Measurements from ENCODE around the gene NISCH. TPM values are rescaled to one million over a fixed set of nuclear protein-coding genes. Genes with fewer than 3 reads are reported as not detected.

NISCH gene
- total RNA-seq, 1 experiment from 2014 or later = 63.4 TPM

- no peak for TF ChIP-seq REST (IDR thresholded peaks at IDR 0.05; ENCODE audit: insufficient read depth in 1 of 2, low read depth in 2 of 2, low read length in 1 of 2)
- no peak for TF ChIP-seq POLR2AphosphoS5 (IDR thresholded peaks at IDR 0.05; ENCODE audit: low read depth, low read length)
- no peak for TF ChIP-seq SIN3A (IDR thresholded peaks at IDR 0.05; ENCODE audit: borderline replicate concordance, insufficient read depth, low read depth, low read length)
- no peak for TF ChIP-seq TCF7L2 (IDR thresholded peaks at IDR 0.05; ENCODE audit: low read depth, low read length)
- TF ChIP-seq, protein P1, sequence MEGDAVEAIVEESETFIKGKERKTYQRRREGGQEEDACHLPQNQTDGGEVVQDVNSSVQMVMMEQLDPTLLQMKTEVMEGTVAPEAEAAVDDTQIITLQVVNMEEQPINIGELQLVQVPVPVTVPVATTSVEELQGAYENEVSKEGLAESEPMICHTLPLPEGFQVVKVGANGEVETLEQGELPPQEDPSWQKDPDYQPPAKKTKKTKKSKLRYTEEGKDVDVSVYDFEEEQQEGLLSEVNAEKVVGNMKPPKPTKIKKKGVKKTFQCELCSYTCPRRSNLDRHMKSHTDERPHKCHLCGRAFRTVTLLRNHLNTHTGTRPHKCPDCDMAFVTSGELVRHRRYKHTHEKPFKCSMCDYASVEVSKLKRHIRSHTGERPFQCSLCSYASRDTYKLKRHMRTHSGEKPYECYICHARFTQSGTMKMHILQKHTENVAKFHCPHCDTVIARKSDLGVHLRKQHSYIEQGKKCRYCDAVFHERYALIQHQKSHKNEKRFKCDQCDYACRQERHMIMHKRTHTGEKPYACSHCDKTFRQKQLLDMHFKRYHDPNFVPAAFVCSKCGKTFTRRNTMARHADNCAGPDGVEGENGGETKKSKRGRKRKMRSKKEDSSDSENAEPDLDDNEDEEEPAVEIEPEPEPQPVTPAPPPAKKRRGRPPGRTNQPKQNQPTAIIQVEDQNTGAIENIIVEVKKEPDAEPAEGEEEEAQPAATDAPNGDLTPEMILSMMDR (IDR thresholded peaks at IDR 0.05) = no peak
- no peaks in the 10 kb centered on the region for H3K9me3 ChIP-seq (ENCODE audit: control insufficient read depth, insufficient read depth, low read depth, low read length)
- ChIA-PET CTCF (no interaction called here), POLR2A (no interaction called here)
- DNase-seq (ENCODE audit: low read depth, low spot score) (no peak), ATAC-seq (no peak)
- no peaks in the 10 kb centered on the region for H3K27me3 ChIP-seq (ENCODE audit: control insufficient read depth, insufficient read depth, low read length)
- H3K36me3 ChIP-seq (ENCODE audit: control insufficient read depth, insufficient read depth, low read length) = no peaks in the 10 kb centered on the region
- H3K27ac ChIP-seq (ENCODE audit: low read length) = no peak overlapping the region
- intact Hi-C loops (cut with micrococcal nuclease; ENCODE audit: unreplicated experiment) = no loop called here
- BruUV-seq (replicated peaks) = no TSS peak
- H3K4me1 ChIP-seq (ENCODE audit: control insufficient read depth, insufficient read depth, low read length) = no peaks in the 10 kb centered on the region
- no peak overlapping the region for H3K4me3 ChIP-seq (ENCODE audit: low read depth in 2 of 2, low read length in 2 of 2)
- in situ Hi-C loops (cut with HindIII; ENCODE audit: low pct_unique_long_range_greater_than_20kb, low sequenced_read_pairs) = no loop called here
Observed at GRCh38 chr3:52490939-52491526, 35.6 kb downstream of the NISCH start.

DNA sequence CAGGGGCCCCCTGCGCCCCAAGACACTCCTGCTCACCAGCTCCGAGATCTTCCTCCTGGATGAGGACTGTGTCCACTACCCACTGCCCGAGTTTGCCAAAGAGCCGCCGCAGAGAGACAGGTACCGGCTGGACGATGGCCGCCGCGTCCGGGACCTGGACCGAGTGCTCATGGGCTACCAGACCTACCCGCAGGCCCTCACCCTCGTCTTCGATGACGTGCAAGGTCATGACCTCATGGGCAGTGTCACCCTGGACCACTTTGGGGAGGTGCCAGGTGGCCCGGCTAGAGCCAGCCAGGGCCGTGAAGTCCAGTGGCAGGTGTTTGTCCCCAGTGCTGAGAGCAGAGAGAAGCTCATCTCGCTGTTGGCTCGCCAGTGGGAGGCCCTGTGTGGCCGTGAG is 36.7 kb downstream of the NISCH start:
- H3K9me3 ChIP-seq (ENCODE audit: control insufficient read depth, insufficient read depth, low read depth, low read length) = no peaks in the 10 kb centered on the region
- intact Hi-C loops (cut with micrococcal nuclease; ENCODE audit: unreplicated experiment) = no loop called here
- no peaks in the 10 kb centered on the region for H3K36me3 ChIP-seq (ENCODE audit: control insufficient read depth, insufficient read depth, low read length)
- no peak overlapping the region for H3K4me3 ChIP-seq (ENCODE audit: low read depth in 2 of 2, low read length in 2 of 2)
- no peak for TF ChIP-seq SIN3A (IDR thresholded peaks at IDR 0.05; ENCODE audit: borderline replicate concordance, insufficient read depth, low read depth, low read length)
- TF ChIP-seq TCF7L2 (IDR thresholded peaks at IDR 0.05; ENCODE audit: low read depth, low read length) = no peak
- TF ChIP-seq, protein P1 (IDR thresholded peaks at IDR 0.05) = no peak
- TF ChIP-seq POLR2AphosphoS5 (IDR thresholded peaks at IDR 0.05; ENCODE audit: low read depth, low read length) = no peak
- no peak for TF ChIP-seq REST (IDR thresholded peaks at IDR 0.05; ENCODE audit: insufficient read depth in 1 of 2, low read depth in 2 of 2, low read length in 1 of 2)
- no peak for ATAC-seq
- H3K27me3 ChIP-seq (ENCODE audit: control insufficient read depth, insufficient read depth, low read length) = no peaks in the 10 kb centered on the region
- in situ Hi-C loops (cut with HindIII; ENCODE audit: low pct_unique_long_range_greater_than_20kb, low sequenced_read_pairs) = no loop called here
- H3K27ac ChIP-seq (ENCODE audit: low read length) = no peak overlapping the region
- no peak for DNase-seq (ENCODE audit: low read depth, low spot score)
- POLR2A ChIA-PET = no interaction called here
- H3K4me1 ChIP-seq (ENCODE audit: control insufficient read depth, insufficient read depth, low read length) = no peaks in the 10 kb centered on the region
- CTCF ChIA-PET = no interaction called here
- BruUV-seq (replicated peaks) = no TSS peak

Data from Panc1 (cell line).